ENCODE measurements around the gene SPDYE5.

SPDYE5 gene

GRCh38 chr7:75532639-75533038 lies 40.5 kb downstream of the SPDYE5 start:
- H3K27me3 ChIP-seq (ENCODE audit: control insufficient read depth, insufficient read depth, low read length): no peaks in the 10 kb centered on the region
- no peaks in the 10 kb centered on the region for H3K9me3 ChIP-seq (ENCODE audit: control insufficient read depth, low read length)
- TF ChIP-seq, protein P1, sequence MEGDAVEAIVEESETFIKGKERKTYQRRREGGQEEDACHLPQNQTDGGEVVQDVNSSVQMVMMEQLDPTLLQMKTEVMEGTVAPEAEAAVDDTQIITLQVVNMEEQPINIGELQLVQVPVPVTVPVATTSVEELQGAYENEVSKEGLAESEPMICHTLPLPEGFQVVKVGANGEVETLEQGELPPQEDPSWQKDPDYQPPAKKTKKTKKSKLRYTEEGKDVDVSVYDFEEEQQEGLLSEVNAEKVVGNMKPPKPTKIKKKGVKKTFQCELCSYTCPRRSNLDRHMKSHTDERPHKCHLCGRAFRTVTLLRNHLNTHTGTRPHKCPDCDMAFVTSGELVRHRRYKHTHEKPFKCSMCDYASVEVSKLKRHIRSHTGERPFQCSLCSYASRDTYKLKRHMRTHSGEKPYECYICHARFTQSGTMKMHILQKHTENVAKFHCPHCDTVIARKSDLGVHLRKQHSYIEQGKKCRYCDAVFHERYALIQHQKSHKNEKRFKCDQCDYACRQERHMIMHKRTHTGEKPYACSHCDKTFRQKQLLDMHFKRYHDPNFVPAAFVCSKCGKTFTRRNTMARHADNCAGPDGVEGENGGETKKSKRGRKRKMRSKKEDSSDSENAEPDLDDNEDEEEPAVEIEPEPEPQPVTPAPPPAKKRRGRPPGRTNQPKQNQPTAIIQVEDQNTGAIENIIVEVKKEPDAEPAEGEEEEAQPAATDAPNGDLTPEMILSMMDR (IDR thresholded peaks at IDR 0.05): no peak
- no peak overlapping the region for H3K9ac ChIP-seq
- no peaks in the 10 kb centered on the region for H3K36me3 ChIP-seq (ENCODE audit: control insufficient read depth, insufficient read depth, low read length)
- H3K4me1 ChIP-seq: no peaks in the 10 kb centered on the region
- no peaks in the 10 kb centered on the region for H3K79me2 ChIP-seq
- no peak overlapping the region for H2AFZ ChIP-seq
- H3K4me3 ChIP-seq (ENCODE audit: low read depth, low read length): no peak overlapping the region
- H3K4me2 ChIP-seq (ENCODE audit: low read length): no peak overlapping the region
- H3K27ac ChIP-seq: no peak overlapping the region

- TF ChIP-seq, protein P1 (IDR thresholded peaks at IDR 0.05): no peak
- no peak overlapping the region for H3K9ac ChIP-seq
- H3K9me3 ChIP-seq (ENCODE audit: control insufficient read depth, low read length): no peaks in the 10 kb centered on the region
- H3K4me3 ChIP-seq (ENCODE audit: low read depth, low read length): no peak overlapping the region
- H2AFZ ChIP-seq: no peak overlapping the region
- H3K79me2 ChIP-seq: no peaks in the 10 kb centered on the region
- no peaks in the 10 kb centered on the region for H3K27me3 ChIP-seq (ENCODE audit: control insufficient read depth, insufficient read depth, low read length)
- no peaks in the 10 kb centered on the region for H3K4me1 ChIP-seq
- H3K27ac ChIP-seq: no peak overlapping the region
- no peak overlapping the region for H3K4me2 ChIP-seq (ENCODE audit: low read length)
- no peaks in the 10 kb centered on the region for H3K36me3 ChIP-seq (ENCODE audit: control insufficient read depth, insufficient read depth, low read length)
Measured at GRCh38 chr7:75533926-75534325, 41.8 kb downstream of the SPDYE5 start.

- no peak overlapping the region for H2AFZ ChIP-seq
- no peak overlapping the region for H3K9ac ChIP-seq
- no peak overlapping the region for H3K4me2 ChIP-seq (ENCODE audit: low read length)
- no peak overlapping the region for H3K27ac ChIP-seq
- no peaks in the 10 kb centered on the region for H3K9me3 ChIP-seq (ENCODE audit: control insufficient read depth, low read length)
- no peak overlapping the region for H3K4me3 ChIP-seq (ENCODE audit: low read depth, low read length)
- H3K27me3 ChIP-seq (ENCODE audit: control insufficient read depth, insufficient read depth, low read length): no peaks in the 10 kb centered on the region
- H3K4me1 ChIP-seq: no peaks in the 10 kb centered on the region
- H3K79me2 ChIP-seq: no peaks in the 10 kb centered on the region
- TF ChIP-seq, protein P1 (IDR thresholded peaks at IDR 0.05): no peak
- no peaks in the 10 kb centered on the region for H3K36me3 ChIP-seq (ENCODE audit: control insufficient read depth, insufficient read depth, low read length)
Measured at GRCh38 chr7:75534727-75535307, 42.7 kb downstream of the SPDYE5 start.

DNA sequence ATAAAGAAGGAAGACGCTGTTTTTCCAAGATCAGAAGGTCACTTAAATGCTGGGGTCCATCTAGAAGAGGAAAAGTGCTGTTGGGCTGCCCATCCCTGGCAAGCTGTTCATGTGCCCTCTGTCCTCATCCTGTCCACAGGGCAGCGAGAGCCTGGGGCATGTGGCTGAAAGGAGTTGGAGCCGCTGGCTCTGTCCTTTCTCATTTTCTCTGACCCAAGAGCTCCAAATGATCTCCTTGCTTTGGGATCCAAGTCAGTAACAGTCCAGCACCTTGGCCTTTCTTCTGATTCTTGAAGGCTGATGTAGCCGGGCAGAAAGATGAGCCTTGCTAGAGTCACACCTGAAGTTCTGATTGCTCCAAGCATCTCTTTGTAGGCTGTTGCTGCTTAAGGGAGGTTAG lies 44.4 kb downstream of the SPDYE5 start:
- TF ChIP-seq, protein P1 (IDR thresholded peaks at IDR 0.05): no peak
- no peak overlapping the region for H3K27ac ChIP-seq
- no peak overlapping the region for H3K4me3 ChIP-seq (ENCODE audit: low read depth, low read length)
- no peaks in the 10 kb centered on the region for H3K9me3 ChIP-seq (ENCODE audit: control insufficient read depth, low read length)
- no peak overlapping the region for H2AFZ ChIP-seq
- no peaks in the 10 kb centered on the region for H3K79me2 ChIP-seq
- no peak overlapping the region for H3K4me2 ChIP-seq (ENCODE audit: low read length)
- no peaks in the 10 kb centered on the region for H3K27me3 ChIP-seq (ENCODE audit: control insufficient read depth, insufficient read depth, low read length)
- no peak overlapping the region for H3K9ac ChIP-seq
- H3K4me1 ChIP-seq: no peaks in the 10 kb centered on the region
- no peaks in the 10 kb centered on the region for H3K36me3 ChIP-seq (ENCODE audit: control insufficient read depth, insufficient read depth, low read length)

DNA sequence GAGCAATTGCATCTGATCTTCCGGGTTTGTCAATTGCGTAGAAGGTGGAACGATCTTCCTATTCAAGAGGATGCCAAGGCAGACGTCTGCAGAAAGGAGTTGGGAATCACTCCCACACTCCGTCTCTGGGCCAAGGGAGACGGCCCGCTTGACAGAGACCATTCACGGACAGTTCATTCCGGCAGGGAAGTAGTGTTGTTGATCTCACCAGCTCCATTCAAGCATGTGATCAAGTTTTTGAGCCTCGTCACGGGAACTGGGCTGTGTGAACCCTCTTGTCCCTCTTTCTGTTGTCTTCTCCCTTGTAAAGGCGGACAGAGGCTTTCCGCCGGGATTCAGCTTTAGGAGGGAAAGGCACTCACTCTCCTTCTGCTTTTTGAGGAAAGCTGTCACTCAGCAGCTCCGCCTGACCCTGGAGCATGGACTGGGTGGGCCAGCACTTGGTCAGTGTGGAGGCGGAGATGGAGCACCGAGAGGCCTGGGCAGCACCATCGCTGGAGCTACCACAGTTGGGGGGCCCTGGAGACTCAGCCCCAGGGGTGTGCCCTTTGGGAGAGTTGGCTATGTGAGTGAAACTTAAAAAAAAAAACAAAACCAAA lies 44.9 kb downstream of the SPDYE5 start:
- no peaks in the 10 kb centered on the region for H3K27me3 ChIP-seq (ENCODE audit: control insufficient read depth, insufficient read depth, low read length)
- H3K9ac ChIP-seq: no peak overlapping the region
- no peaks in the 10 kb centered on the region for H3K9me3 ChIP-seq (ENCODE audit: control insufficient read depth, low read length)
- H3K4me2 ChIP-seq (ENCODE audit: low read length): no peak overlapping the region
- no peak overlapping the region for H3K27ac ChIP-seq
- TF ChIP-seq, protein P1 (IDR thresholded peaks at IDR 0.05): no peak
- no peaks in the 10 kb centered on the region for H3K36me3 ChIP-seq (ENCODE audit: control insufficient read depth, insufficient read depth, low read length)
- no peak overlapping the region for H2AFZ ChIP-seq
- H3K79me2 ChIP-seq: no peaks in the 10 kb centered on the region
- H3K4me1 ChIP-seq: no peaks in the 10 kb centered on the region
- no peak overlapping the region for H3K4me3 ChIP-seq (ENCODE audit: low read depth, low read length)

Data from parathyroid adenoma (tissue), 2 donors.